HEK293T (cell line): ENCODE data around the gene MAPKAPK5.

Experiments used
- ARNT ChIP-seq: fragments of 450-650 bp; IDR thresholded peaks from 2 replicates; pipeline ENCODE4 v1.6.1; 2017; ENCODE audit warnings: mild to moderate bottlenecking
- BHLHE40 ChIP-seq: fragments of 450-650 bp; IDR thresholded peaks from 2 replicates; pipeline ENCODE4 v1.6.1; 2016; ENCODE audit warnings: mild to moderate bottlenecking, moderate library complexity, borderline replicate concordance
- FOXK2 ChIP-seq: fragments of 450-650 bp; IDR thresholded peaks from 2 replicates; pipeline ENCODE4 v1.6.1; 2016; ENCODE audit warnings: mild to moderate bottlenecking
- HDGF ChIP-seq: fragments of 450-650 bp; IDR thresholded peaks from 2 replicates; pipeline ENCODE4 v1.6.1; 2017; ENCODE audit warnings: antibody characterized with exemption, borderline replicate concordance
- L3MBTL2 ChIP-seq: fragments of 450-650 bp; conservative IDR thresholded peaks from 2 replicates; pipeline ENCODE4 v1.6.1; 2016; ENCODE audit warnings: mild to moderate bottlenecking
- LEF1 ChIP-seq: fragments of 450-650 bp; IDR thresholded peaks from 2 replicates; pipeline ENCODE4 v1.6.1; 2017; ENCODE audit warnings: mild to moderate bottlenecking, borderline replicate concordance
- PKNOX1 ChIP-seq: fragments of 450-650 bp; IDR thresholded peaks from 2 replicates; pipeline ENCODE4 v1.6.1; 2016
- SP1 ChIP-seq: fragments of 450-650 bp; IDR thresholded peaks from 2 replicates; pipeline ENCODE4 v1.6.1; 2017
- SUZ12 ChIP-seq: fragments of 450-650 bp; IDR thresholded peaks from 2 replicates; pipeline ENCODE4 v1.6.1; 2016; ENCODE audit warnings: mild to moderate bottlenecking
- TARDBP ChIP-seq: fragments of 450-650 bp; IDR thresholded peaks from 2 replicates; pipeline ENCODE4 v1.6.1; 2016
- ZNF384 ChIP-seq: fragments of 450-650 bp; IDR thresholded peaks from 2 replicates; pipeline ENCODE4 v1.6.1; 2016

GRCh38 chr12:111867531-111867930 lies 25.5 kb downstream of the MAPKAPK5 start:
- TF ChIP-seq SUZ12 (no peak), ARNT (no peak), BHLHE40 (no peak), HDGF (no peak), ZNF384 (no peak), PKNOX1 (no peak), TARDBP (no peak), LEF1 (no peak), FOXK2 (no peak), SP1 (no peak), L3MBTL2 (no peak)
